T-helper 2 cell (primary cell): ENCODE measurements around the gene FAM174C.

Experiments
- DNase-seq, 5 experiments: peaks; one replicate each; pipeline versions ENCODE4 v3.0.0 to v3.0.0-alpha.2; 2012 to 2022

FAM174C gene

GRCh38 chr19:1325568-1326294 lies 50.4 kb downstream of the FAM174C start:
- DNase-seq = no peak

DNA sequence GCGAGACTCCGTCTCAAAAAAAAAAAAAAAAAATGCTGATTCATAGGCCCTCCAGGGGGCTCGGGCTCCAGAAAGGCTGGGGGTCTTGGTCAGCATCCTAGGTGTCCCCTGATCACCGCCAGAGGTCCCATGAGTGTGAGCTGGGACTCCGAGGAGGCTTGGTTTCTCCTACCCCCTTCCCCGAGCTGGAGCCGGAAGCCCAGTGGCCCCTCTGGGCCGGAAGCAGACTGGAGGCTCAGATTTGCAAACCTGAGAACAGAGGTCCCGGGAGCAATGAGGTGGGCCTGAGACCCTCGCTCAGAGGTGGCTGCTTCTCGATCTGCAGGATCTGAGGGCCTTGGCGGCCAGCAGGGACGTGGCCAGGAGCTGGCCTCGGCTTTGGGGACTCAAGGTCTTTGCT lies 51.8 kb downstream of the FAM174C start:
- no peak for DNase-seq
